B cell (primary cell): ENCODE measurements around the gene HMX3. TPM values are rescaled to one million over a fixed set of nuclear protein-coding genes. Genes with fewer than 3 reads are reported as not detected.

Experiments used
- ATAC-seq: fragments of 200-7000 bp; cut with Tn5 transposase; one replicate; pipeline ENCODE4 v1.10.0; 2021; ENCODE audit warnings: low read depth, mild to moderate bottlenecking, moderate number of reproducible peaks, moderate library complexity
- CTCF ChIA-PET: fragments of 350-600 bp; sonication (Branson Sonifier 250); formaldehyde crosslinking; loops from one replicate; lab custom pipeline; 2021; ENCODE audit warnings: antibody characterized with exemption, inconsistent platforms; lab: Charles Lee
- POLR2A ChIA-PET: fragments of 350-600 bp; sonication (Branson Sonifier 250); formaldehyde crosslinking; loops from one replicate; lab custom pipeline; 2021; ENCODE audit warnings: antibody characterized with exemption; lab: Charles Lee
- DNase-seq: peaks from one replicate; pipeline ENCODE4 v3.0.0; 2013
- H2AFZ ChIP-seq: 2 replicates; pipeline ENCODE4 v1.6.1; 2012; ENCODE audit warnings: mild to moderate bottlenecking, low read depth, low read length; ENCODE audit not compliant: insufficient read depth, poor library complexity, severe bottlenecking
- H3K27ac ChIP-seq, 2 donors: 1 replicate in 1 of 2; 2 replicates in 1 of 2; pipeline ENCODE4 v1.5.1; 2012 to 2013; ENCODE audit warnings: low read length in 2 of 2, mild to moderate bottlenecking in 2 of 2, moderate library complexity in 1 of 2
- H3K27me3 ChIP-seq, 4 experiments: fragments of 200-600 bp in 1 of 4; sonication (generic) in 1 of 4; replicated peaks in 1 of 4; 1 replicate in 2 of 4; 2 replicates in 2 of 4; pipeline versions ENCODE4 v1.6.1 to v1.7.0; 2013 to 2016; ENCODE audit warnings: low read length in 3 of 4, mild to moderate bottlenecking in 2 of 4, mixed read lengths in 1 of 4, moderate library complexity in 1 of 4; ENCODE audit not compliant: insufficient read depth in 4 of 4, control insufficient read depth in 3 of 4; ENCODE audit errors: control extremely low read depth in 1 of 4
- H3K36me3 ChIP-seq, 2 experiments: replicated peaks in 1 of 2; 1 replicate in 1 of 2; 2 replicates in 1 of 2; pipeline versions ENCODE4 v1.6.1 to v1.7.1; 2013; ENCODE audit warnings: low read length in 1 of 2; ENCODE audit not compliant: insufficient read depth in 2 of 2, control insufficient read depth in 1 of 2; ENCODE audit errors: control extremely low read depth in 1 of 2, extremely low read depth in 1 of 2
- H3K4me1 ChIP-seq, 2 donors: fragments of 200-600 bp in 1 of 2; sonication (generic) in 1 of 2; 1 replicate in 1 of 2; 2 replicates in 1 of 2; pipeline versions ENCODE4 v1.5.1 to v1.6.1; 2013 to 2017; ENCODE audit warnings: low read length in 2 of 2; ENCODE audit not compliant: control insufficient read depth in 2 of 2, insufficient read depth in 2 of 2
- H3K4me2 ChIP-seq: replicated peaks from 2 replicates; pipeline ENCODE3; 2012; ENCODE audit warnings: mild to moderate bottlenecking, low read depth, low read length; ENCODE audit not compliant: poor library complexity, severe bottlenecking
- H3K4me3 ChIP-seq, 5 experiments: fragments of 200-600 bp in 1 of 5; sonication (generic) in 1 of 5; 1 replicate in 3 of 5; 2 replicates in 2 of 5; pipeline versions ENCODE4 v1.5.1 to v1.7.0; 2011 to 2016; ENCODE audit warnings: low read length in 4 of 5, mild to moderate bottlenecking in 4 of 5, low read depth in 2 of 5, control low read depth in 1 of 5, moderate library complexity in 1 of 5; ENCODE audit not compliant: insufficient read depth in 1 of 5; ENCODE audit errors: control extremely low read depth in 1 of 5, extremely low read depth in 1 of 5
- H3K79me2 ChIP-seq: fragments of 200-600 bp; sonication (generic); one replicate; pipeline ENCODE4 v1.6.0; 2016; ENCODE audit warnings: low read length; ENCODE audit not compliant: control insufficient read depth, insufficient read depth
- H3K9ac ChIP-seq: fragments of 200-600 bp; sonication (generic); 2 replicates; pipeline ENCODE4 v1.6.1; 2017; ENCODE audit warnings: mild to moderate bottlenecking, low read length, moderate library complexity
- H3K9me3 ChIP-seq, 3 donors: one replicate each; pipeline versions ENCODE4 v1.6.1 to v1.7.1; 2013; ENCODE audit warnings: low read length in 2 of 3; ENCODE audit not compliant: control insufficient read depth in 2 of 3, insufficient read depth in 1 of 3; ENCODE audit errors: control extremely low read depth in 1 of 3
- H4K20me1 ChIP-seq: 2 replicates; pipeline ENCODE4 v1.6.0; 2012; ENCODE audit warnings: mild to moderate bottlenecking, low read length; ENCODE audit not compliant: insufficient read depth, control insufficient read depth, poor library complexity, severe bottlenecking
- H3K27ac Mint-ChIP-seq: one replicate; pipeline ENCODE4 v1.8.0; 2021; ENCODE audit warnings: mixed read lengths
- H3K27me3 Mint-ChIP-seq: one replicate; pipeline ENCODE4 v1.8.0; 2021; ENCODE audit warnings: mixed read lengths
- H3K4me1 Mint-ChIP-seq: one replicate; pipeline ENCODE4 v1.8.0; 2021; ENCODE audit warnings: mixed read lengths
- H3K4me3 Mint-ChIP-seq: one replicate; pipeline ENCODE4 v1.8.0; 2021; ENCODE audit warnings: mixed read lengths
- H3K9me3 Mint-ChIP-seq: one replicate; pipeline ENCODE4 v1.8.0; 2022; ENCODE audit warnings: mixed read lengths; ENCODE audit not compliant: insufficient read depth
- CTCF ChIP-seq: fragments of 200-600 bp; IDR thresholded peaks from one replicate; pipeline ENCODE4 v1.8.0; 2022; ENCODE audit warnings: antibody characterized with exemption, mild to moderate bottlenecking
- EZH2 ChIP-seq: IDR thresholded peaks from 2 replicates; pipeline ENCODE4 v1.6.1; 2012; ENCODE audit warnings: borderline replicate concordance, low read depth, mild to moderate bottlenecking, moderate library complexity, low read length; ENCODE audit not compliant: insufficient read depth, poor library complexity, severe bottlenecking
- WGBS: methylation state at CpG from one replicate; pipeline ENCODE4 v1.1.5; 2013; ENCODE audit warnings: missing lambda C conversion rate; ENCODE audit not compliant: insufficient coverage; 5-methylcytosine and 5-hydroxymethylcytosine counted together
- intact Hi-C: fragments of 100-400 bp; cut with micrococcal nuclease; formaldehyde crosslinking; loops from one replicate; pipeline ENCODE4 v1.10.0; 2022
- polyA plus RNA-seq: library from polyadenylated mRNA; depleted of rRNA; stranded (reverse); fragments of >200 nt; gene quantifications from 2 replicates; pipeline ENCODE4 v1.2.3, GENCODE V29; 2012
- total RNA-seq, 2 donors: library from RNA; stranded (reverse); fragments of 120-200 nt in 1 of 2; gene quantifications; 1 replicate in 1 of 2; 2 replicates in 1 of 2; pipeline versions ENCODE4 v1.2.3 to v1.2.4, GENCODE V29; 2013 to 2022

Gene HMX3
- total and polyA plus RNA-seq, 2 donors (not counting 1 experiment from before 2014, with no cell fraction given) = not detected

- TF ChIP-seq CTCF (no peak), EZH2 (no peak)
- peaks cover 71% of the 10 kb centered on the region for H3K27me3 Mint-ChIP-seq
- Histone ChIP-seq H3K27me3 (peaks cover 6 to 98% (median 83%) of the 10 kb centered on the region in 4 experiments), H3K27ac (no peak overlapping the region), H3K9ac (no peak overlapping the region), H3K79me2 (no peaks in the 10 kb centered on the region), H3K4me2 (no peak overlapping the region), H4K20me1 (no peaks in the 10 kb centered on the region), H2AFZ (no peak overlapping the region), H3K36me3 (no peaks in the 10 kb centered on the region), H3K4me3 (no peak overlapping the region), H3K9me3 (peaks cover 7 to 80% (median 33%) of the 10 kb centered on the region in 3 donors), H3K4me1 (peaks cover 43 to 77% of the 10 kb centered on the region in 2 donors)
- POLR2A ChIA-PET = no interaction called here
- intact Hi-C loops = no loop called here
- no peak for ATAC-seq
- peaks cover 24% of the 10 kb centered on the region for H3K4me1 Mint-ChIP-seq
- no peaks in the 10 kb centered on the region for H3K9me3 Mint-ChIP-seq
- CTCF ChIA-PET = interaction anchor here (1.0 to 1.4 kb wide), 2 partner anchors 12 to 14 kb away, joined by 3 to 4 read pairs; partner anchors contain the start of gene BUB3
- no peak for DNase-seq
- WGBS = 8% methylated on average over 29 of the region's 43 CpGs
- H3K4me3 Mint-ChIP-seq = no peak overlapping the region
- peak overlapping the region; percentile 7 for H3K27ac Mint-ChIP-seq
Measured at GRCh38 chr10:123140164-123140982, 4.6 kb downstream of the HMX3 start.

DNA sequence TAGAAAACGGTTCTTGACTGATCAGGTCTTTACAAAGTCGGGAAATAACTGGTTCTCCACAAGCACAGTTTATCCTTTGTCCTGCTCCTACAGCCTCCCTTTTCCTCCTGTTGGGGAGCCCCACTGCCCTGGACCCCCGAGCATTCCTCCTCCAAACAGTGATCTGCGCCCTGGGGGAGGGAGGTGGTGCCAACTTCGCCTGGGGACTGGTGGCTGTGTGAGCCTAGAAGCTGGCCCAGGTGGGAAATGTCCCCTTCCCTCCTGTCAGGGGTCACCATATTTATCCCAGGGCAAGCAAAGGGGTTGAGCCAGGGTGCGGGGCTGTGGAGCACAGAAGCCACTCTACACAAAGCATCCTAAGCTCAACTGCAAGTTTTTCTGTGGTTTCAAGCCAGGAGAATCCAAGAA lies 5.2 kb downstream of the HMX3 start:
- no peak for TF ChIP-seq CTCF
- no peak for TF ChIP-seq EZH2
- Histone ChIP-seq H3K4me3 (no peak overlapping the region), H3K27ac (no peak overlapping the region), H3K79me2 (no peaks in the 10 kb centered on the region), H3K9ac (no peak overlapping the region), H3K4me2 (no peak overlapping the region), H3K27me3 (peaks cover 6 to 99% (median 87%) of the 10 kb centered on the region in 4 experiments), H2AFZ (no peak overlapping the region), H3K36me3 (no peaks in the 10 kb centered on the region), H4K20me1 (no peaks in the 10 kb centered on the region), H3K4me1 (peaks cover 45 to 77% of the 10 kb centered on the region in 2 donors), H3K9me3 (peaks cover 7 to 85% (median 33%) of the 10 kb centered on the region in 3 donors)
- ChIA-PET CTCF (interaction anchor here (1.0 kb wide), 1 partner anchor 13 kb away, joined by 3 read pairs; the partner anchor contains the start of gene BUB3), POLR2A (no interaction called here)
- Mint-ChIP-seq H3K4me1 (peaks cover 30% of the 10 kb centered on the region), H3K27ac (no peak overlapping the region), H3K9me3 (no peaks in the 10 kb centered on the region), H3K4me3 (no peak overlapping the region), H3K27me3 (peaks cover 77% of the 10 kb centered on the region)
- intact Hi-C loops = no loop called here
- 17% methylated on average over 2 of the region's 6 CpGs for WGBS
- ATAC-seq (no peak), DNase-seq (no peak)
